Measurements from ENCODE around the gene RAX. TPM values are rescaled to one million over a fixed set of nuclear protein-coding genes. Genes with fewer than 3 reads are reported as not detected.

The RAX gene
- not detected in 5 replicates for total RNA-seq (2022; extraction: Qiagen RNA extraction; ENCODE audit: low read depth)

DNA sequence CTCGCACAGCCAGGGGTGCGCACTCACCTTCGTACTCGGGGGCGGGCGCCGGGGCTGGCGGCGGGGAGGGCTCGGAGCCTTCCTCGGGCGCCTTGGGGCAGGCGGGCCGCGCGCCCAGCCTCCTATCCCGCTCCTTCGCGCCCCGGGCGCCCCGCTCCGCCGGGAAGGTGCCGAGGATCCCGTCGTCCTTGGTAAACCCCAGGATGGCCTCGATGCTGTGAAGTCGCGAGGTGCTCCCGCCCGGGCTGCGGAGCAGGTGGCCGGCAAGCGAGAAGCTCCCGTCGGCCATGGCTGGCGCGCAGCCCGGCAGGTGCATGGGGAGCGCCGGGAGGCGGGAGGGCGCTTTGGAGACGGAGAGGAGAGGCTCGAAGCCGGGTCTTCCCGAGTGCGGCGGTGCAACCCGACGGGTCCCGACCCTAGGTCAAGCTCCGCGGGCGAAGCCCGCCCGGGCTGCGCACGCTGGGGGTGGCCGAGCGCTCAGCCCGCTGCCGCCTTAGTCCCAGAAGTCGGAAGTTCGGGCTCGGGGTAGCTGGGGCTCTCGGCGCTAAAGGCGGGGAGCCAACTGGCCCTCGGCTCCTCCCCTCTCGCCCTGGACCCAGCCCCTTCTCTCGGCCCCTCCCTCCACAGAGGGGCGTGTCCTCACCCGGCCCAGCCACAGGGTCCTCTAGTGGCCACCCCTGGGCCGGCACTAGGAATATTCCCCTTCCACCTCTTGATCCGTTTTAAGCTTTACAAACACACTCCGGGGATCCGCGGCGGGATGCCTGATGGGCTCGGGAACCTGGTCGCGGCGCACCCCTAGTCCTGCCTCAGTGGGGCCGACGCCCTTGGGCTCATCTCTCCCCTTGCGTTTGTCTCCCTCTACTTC lies at the start of gene RAX:
TSS of gene RAX (minus strand) at position 564 of the 868 bp plus-strand sequence. CDS start at position 316, 248 bp downstream.

DNA sequence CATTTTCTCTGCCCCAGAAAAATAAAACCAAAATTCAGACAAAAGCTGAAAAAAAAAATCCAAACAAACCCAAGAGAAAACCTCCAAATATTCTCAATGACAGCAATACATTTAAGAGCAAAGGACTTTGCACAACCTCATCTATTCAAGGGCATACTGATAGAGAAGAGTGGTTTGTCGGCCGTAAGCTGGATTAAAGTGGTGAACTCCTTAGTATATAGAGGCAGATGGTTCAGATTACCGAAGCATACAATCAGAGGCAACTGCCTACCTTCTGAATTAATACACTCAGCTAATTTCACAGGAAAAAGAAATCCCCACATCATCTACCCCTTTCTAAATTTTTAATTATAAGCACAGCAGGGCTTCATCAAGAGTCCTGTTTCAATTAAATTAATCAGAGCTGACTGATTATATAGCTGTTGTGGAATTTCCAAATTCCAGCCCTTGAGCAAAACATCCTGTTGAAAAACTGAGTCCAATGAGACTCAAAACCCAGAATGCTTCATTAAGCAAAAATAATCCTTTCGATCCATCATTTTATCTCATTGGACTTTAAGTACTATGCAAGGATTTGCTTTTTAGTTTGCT lies 45.3 kb upstream of the RAX start, which contains the start of gene CPLX4:
TSS of gene CPLX4 (minus strand) at position 190 of the 591 bp plus-strand sequence. CDS start at position 3, 187 bp downstream.

DNA sequence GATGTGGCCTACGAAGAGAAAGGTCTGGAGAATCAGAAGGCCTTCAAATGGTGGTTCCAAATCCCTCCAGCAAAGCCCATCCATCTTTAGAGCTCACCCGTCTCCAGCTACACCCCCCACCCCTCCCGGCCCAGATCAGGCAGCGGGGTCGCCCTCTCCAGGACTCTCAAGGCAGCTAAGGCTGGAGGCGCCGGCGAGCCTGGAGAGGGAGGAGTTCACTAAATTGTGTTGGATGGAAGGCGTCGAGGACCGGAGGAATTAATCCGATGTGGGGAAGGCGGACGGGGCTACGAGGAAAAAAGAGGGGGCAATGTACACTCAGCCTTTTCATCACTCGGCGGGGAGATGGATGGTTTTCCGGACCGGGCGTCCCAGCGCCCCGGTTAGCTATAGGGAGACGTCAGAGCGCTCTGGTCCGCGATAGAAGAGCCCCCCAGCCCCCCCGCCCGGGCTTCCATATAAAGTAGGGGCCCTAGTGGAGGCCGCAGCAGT lies 53.5 kb downstream of the RAX start, which contains the start of gene GRP:
TSS of gene GRP (plus strand) at position 487 of the 492 bp plus-strand sequence. CDS start 108 bp downstream, outside the sequence.

Other genes starting within 250 kb of the RAX start
- gene SEC11C, start 133.6 kb downstream of the RAX start, total RNA-seq (2022; extraction: Qiagen RNA extraction; ENCODE audit: low read depth): 48.6 to 68.5 TPM (median 59.0 TPM) in 5 replicates
- gene GRP, start 53.3 kb downstream of the RAX start, total RNA-seq (2022; extraction: Qiagen RNA extraction; ENCODE audit: low read depth): not detected in 5 replicates
- not detected in 5 replicates for gene CPLX4, start 45.2 kb upstream of the RAX start, total RNA-seq (2022; extraction: Qiagen RNA extraction; ENCODE audit: low read depth)
- gene LMAN1, start 85.8 kb upstream of the RAX start, total RNA-seq (2022; extraction: Qiagen RNA extraction; ENCODE audit: low read depth): 17.8 to 46.1 TPM (median 34.3 TPM) in 5 replicates

Data from A549 treated with RU486 at 1 μM for 4 hours (cell line).